Pons (tissue), 1 donor: Measurements from ENCODE around the gene CRACR2A.

ENCODE experiments used
- DNase-seq: peaks from one replicate; pipeline ENCODE4 v3.0.0-alpha.2; 2016; ENCODE audit warnings: low spot score

CRACR2A gene

DNA sequence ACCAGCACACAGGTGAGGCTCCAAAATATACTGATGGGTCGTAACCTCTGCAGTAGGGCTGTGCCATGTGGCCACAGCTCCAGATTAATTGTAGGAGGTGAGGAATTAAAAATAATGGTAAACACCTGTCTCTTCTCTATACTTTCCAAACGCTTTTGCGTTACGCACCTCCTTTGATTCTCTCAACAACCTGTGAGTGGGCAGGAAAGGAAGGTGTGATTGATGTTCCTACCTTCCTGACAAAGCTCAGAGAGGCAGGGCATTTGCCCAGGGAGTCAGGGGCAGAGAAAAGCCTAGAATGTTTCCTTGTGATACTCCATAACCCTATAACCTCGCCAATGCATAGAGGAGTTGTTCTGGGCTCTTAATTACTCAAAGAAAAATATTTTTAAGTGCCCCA, 137.0 kb downstream of the CRACR2A start:
- DNase-seq = no peak

DNA sequence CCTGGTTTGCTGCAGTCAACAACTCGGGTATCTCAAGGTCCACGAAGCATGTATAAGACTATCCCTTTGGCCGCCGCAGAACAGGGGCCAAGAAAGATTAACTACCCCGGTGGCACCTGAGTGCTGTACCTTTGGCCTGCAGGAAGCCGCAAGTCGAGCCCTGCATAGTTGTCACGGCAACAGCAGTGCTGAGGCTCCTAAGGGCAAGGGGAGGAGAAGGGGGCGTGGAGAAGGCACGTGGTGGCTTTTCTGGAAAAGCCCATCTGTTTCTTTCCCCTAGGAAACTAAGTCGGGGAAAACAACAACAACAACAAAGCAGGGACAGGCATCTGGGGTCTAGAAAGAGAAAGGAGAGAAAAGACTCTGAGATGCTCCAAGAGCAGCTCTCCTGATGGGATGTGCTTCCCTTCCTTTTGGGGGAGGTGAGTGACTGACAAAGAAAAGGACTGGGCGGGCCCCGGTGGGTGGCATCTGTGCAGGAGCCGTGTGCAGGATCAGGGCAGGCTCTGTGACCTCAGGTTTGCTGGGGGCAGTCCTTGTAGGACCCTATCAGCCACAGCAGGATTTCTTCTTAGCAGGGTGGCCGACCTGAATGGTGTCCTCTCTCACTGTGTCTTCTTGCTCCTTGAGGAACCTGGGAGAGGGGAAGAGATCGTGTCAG, 138.0 kb downstream of the CRACR2A start:
- no peak for DNase-seq

DNA sequence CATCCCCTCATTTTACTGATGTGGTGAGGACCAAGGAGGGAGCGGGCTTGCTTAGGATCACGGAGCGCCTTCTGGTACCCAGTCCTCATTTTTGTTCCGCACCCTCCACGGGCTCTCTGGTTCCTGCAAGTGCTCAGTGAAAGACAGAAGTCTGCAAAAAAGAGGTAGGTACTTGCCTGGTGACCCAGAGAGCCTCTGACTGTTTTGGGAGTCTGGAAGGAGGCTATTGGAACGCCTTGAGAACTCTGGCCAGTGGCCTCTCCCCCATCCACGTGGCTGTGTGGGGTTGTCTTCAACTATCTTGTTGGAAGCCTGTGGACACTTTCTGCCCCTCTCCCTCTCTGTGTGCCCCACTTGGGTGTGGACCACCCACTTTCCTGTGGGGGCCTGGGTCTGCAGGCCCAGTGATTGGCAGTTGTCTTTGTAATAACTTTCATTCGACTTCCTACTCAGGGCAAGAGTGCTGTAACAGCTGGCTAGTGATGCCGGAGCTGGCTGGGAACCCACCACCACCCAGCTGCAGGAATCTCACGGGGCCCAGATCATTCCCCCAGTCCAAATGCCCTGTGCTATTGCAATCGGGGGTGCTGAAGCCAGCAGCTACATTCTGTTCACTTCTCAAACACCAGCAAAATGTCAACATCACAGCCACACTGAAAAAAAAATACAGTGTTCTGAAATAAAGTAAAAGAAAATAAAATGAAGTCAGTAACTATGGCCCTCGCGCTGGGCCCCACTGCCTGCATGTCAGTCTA, 139.1 kb downstream of the CRACR2A start:
- DNase-seq = no peak

DNA sequence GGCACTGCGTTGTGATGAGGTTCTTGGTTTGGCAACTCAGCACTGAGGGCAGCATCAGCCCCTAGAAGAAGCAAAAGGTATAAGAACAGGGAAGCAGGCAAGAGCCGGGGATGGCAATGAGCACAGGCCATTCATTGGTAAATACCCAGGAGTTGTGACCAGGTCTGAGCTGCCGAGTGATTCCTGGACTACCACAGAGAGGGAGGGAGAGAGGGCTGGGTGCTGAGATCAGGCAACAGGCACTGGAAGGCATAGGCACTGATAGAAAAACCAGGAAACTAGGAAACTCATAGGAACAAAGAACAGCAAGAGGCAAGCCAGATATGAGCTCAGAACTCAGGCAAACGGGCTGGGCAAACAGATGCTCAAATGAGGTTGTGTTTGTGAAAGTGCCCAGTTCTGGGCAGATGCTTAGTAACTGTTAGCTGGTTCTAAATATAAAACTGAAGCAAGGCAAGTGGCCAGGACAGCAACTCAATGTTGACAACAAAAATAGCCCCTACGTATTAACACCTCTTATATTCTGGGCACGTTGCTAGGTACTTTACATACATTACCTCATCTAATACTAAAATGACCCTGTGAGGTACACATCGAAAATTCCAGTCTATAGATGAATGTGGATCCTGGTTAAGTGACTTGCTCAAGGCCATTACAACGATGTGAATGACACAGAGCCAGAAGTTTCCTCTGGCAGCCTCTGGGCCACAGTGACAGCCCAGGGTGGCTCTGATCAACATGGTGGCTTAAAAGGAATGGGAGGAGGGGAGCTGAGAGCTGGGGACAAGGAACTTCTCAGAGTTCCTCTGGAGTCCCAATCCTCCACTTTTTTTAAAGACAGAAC, 140.8 kb downstream of the CRACR2A start:
- peak; percentile 21 for DNase-seq

DNA sequence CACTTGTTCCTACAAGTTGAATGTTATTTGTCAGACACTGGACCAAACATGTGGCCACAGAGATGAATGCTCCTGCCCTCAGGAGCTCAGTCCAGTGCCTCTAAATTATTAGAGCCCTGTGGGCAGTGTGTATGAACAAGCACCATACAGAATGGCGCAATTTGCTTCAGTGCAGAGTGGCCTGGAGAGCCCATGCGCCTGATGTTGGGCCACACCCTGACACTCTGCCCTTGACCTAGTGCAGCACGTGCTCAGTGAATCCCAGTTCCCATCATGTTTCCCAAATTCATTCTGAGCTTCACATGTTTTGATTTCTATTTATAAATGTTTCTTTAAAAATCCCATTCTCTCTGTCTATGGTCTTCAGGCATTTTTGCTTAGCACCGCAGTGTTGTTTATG, 145.1 kb downstream of the CRACR2A start:
- no peak for DNase-seq

DNA sequence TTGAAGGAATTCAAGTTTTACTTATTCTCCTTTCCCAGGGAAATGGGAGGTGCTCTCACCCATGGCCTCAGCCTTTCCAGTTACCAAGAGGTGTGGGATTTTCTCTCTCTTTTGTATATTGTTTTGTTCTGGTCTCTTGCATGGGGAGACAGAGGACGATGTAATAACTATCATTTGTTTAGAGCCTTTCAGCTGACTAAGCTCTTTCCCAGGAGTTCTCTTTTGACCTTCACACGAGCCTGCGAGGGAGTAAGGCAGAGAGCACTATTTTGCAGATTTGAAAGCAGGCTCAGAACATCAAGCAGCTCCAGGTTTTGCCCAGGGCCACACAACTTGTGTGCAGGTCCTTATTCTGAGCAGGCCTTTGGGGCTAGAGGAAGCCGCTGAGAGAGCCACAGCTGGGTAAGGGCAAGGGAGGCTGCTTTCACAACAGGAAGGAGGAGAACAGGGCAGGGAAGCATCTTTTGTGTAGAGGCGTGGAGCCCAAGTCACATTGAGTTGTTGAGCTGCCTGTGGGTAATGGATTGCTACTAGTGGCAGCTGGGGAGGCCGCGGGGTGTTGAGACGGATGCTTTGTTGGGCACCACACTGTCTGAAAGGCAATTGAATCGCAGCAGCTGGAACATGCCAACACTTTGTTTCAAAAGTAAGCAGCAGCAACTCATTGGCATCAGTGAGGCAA, 145.7 kb downstream of the CRACR2A start:
- no peak for DNase-seq

DNA sequence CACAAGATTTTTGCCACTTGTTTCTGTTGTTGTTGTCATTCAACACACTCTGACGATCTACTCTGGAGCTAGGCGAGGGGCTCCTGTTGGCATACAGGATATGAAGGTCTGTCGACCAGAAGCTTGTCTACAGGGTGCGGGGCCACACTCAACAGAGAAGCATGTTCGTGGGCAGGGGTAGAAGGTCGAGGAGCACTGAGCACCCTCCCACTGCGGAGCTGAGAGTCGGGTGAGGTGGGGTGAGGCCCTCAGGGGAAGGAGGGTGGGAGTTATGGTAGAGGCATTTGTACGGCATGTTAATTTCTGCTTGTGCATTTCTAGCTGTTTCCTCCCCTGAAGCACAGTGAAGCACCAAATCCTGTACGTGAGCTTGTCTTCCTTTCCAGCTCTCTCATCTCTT, 146.8 kb downstream of the CRACR2A start:
- DNase-seq = no peak

DNA sequence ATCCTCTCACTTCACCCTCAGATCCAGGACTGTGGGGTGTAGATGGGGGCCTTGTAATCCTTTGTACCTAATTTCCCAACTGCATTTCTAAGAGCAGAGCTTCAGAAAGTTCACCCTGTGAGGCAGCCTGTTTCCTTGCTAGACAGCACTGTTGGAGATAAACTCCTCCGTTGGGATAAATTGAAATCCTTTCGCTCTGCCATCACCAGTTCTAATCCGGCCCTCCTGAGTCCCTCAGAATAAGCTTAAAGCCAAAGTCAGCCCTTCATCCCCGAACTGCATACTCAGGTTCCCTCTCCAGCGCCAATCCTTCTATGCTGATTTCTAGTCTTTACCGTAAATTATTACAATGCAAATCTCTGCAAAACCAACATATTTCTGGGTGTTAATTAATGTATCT, 147.2 kb downstream of the CRACR2A start:
- no peak for DNase-seq

DNA sequence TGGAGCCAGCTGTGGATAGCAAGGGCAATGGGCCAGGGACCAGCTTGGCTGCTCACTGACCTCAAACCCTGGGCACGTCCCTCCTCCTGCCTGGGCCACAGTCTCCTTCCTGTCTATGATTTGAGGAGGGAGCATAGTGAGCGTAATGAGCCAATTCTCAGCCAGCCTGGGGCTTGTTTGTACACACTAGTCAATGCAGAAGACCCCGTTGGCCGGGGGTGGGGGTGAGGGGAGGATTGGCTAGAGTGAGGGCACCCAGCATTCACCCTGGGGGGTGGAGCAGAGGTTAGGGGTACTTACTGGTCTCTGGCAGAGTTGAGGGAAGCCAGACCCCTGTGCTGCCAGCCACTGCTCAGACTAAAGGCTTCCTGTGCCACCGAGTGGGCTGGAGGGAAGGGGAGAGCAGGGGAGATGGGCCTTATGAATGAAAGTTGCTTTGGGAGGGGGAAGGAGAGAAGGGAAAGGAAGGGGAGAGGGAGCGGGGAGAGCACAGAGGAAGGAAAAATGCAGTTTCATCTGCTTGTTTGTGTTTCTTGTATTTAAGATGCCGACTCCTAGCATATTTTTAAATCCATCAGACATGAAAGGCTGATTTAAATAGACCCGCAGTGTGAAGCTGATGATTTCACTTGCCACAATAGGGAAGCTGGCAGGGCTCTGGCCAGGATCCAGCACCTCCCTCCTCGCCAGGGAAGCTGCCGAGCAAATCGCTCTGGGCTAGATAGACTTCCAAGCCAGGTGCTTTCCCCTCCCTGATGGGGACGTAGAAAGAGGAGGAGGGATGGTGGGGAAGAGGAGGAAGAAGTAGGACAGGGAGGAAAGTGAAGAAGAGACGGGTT, 147.9 kb downstream of the CRACR2A start:
- DNase-seq = peak; percentile 37

DNA sequence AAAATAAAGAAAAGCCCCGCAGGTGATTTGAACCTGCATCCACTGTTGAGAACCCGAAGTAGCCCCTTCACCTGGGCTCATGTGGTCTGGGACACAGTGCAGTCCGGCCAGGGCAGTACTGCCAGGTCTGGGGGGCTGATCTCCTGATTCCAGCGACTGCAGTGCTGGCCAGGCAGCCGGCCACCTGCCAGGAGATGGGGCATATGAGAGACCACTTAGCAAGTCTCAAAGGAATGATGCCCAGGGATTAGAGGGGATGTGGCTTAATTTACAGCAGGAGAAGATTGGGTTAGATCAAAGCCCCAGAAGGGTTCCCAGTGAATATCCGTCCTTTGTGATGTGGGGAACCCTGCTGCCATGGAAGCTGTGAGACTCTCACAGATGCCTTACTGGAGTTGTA, 148.6 kb downstream of the CRACR2A start:
- DNase-seq = no peak

DNA sequence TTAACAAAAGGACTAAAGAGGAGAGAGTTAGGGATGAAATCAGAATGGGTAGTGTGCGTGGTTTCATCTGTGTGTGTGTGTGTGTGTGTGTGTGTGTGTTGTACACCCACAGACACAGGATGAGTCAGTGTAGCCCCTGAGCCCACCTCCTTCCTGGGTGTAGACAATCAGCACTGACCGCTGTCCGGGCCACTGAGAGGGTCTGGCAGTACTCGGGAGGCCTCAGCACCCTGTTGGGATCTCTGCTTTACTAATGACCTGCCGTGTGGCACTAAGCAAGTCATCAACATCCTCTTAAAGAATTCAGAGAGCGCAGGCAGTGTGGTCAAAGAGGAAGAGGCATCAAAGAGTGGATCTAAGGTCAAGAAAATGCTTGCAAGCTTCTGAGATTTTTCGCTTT, 149.3 kb downstream of the CRACR2A start:
- no peak for DNase-seq

DNA sequence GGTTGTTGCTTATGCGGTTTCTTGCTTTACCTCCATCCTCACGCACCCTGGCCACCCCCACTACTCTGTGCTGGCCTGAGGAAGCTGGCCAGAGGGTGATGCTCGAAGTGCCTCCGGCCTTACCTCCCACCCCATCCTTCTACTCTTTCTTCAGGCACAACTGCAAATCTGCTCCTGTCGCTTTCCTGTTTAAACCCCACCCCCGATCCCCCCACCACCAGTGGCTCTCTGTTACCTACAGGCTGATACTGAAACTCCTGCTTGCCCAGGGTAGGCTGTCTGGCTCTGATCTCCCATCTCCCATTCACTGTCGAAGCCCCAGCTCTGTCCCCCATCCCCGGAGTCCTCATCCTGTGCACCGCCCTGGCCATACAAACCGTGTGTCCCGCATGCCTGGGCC, 150.4 kb downstream of the CRACR2A start:
- DNase-seq = no peak

DNA sequence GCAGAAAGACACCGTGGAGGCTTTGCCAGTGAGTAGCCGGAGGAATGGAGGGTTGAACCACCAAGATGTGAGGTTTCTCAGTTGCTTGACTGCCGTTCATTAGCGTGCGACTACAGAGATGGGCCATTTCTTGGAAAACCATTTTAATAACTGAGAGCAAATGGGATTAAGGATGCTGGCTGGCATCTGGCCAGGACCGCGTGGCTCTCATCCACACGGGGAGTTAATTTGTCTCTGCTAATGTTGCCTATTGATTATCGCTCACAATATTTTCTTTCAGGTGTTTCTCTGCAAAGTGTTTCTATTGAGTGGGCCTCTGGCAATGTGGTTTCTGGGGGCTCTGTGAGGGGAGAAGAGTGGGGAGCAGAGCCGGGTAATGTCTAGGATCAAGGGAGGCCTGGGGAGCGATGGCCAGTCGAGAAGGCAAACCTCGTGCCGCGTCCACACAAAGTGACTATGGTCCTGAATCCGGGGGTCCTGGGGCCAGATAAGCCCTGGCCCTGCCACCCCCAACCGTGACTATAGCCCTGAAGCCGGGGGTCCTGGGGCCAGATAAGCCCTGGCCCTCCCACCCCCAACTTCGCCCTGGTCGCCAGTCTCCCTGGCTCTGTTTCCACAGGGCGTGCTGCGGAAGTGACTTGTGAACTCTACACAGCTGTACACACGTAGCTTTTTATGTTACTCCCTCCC, 151.3 kb downstream of the CRACR2A start:
- no peak for DNase-seq

DNA sequence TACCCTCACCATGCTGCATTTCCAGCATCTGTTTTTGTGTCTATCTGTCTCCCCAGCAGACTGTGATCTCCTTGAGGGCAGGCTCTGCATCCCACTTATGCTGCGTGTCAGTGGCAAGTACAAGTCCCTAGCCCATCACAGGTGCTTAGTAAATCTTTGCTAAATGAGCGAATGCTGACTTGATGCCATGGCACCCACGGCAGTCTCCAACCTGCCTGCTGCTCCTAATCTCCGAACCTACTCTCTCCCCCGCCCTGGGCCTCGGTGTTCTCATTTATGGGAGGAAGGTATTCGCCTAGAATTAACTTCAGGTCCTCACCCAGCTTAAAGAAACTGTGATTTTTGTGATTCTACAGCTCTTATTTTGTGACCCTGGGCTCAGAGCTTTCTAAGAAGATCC, 152.0 kb downstream of the CRACR2A start:
- DNase-seq = no peak

DNA sequence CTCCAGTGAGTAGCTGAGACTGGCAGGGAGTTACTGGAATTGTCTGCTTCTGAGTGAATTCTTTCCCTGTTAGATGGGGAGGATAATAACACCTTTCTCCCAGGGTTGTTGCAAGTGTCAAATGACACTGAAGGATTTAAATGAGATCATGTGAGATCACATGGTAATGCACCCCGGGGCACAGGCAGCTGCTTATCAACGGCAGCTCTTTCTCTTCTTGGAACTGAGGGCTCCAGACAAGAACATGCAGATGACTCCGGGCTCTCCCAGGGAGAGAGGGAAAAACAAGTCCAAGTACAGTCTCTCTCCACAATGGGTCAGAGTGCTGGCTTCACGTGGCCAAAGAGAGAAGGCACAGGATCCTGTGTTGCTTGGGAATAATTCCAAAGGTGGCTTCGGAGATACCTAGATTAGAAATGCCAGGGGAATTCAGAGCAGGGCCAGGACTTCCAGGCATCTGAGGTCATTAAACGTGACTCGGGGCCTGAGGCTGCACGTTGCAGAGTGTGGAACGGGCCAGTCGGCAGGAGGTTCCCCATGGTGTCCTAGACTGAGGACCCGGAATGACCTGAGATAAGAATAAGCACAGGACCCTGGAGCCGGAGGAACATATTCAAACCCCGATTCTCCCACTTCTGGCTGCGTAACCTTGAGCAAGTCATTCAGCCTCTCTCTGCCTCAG, 152.7 kb downstream of the CRACR2A start:
- DNase-seq = no peak

DNA sequence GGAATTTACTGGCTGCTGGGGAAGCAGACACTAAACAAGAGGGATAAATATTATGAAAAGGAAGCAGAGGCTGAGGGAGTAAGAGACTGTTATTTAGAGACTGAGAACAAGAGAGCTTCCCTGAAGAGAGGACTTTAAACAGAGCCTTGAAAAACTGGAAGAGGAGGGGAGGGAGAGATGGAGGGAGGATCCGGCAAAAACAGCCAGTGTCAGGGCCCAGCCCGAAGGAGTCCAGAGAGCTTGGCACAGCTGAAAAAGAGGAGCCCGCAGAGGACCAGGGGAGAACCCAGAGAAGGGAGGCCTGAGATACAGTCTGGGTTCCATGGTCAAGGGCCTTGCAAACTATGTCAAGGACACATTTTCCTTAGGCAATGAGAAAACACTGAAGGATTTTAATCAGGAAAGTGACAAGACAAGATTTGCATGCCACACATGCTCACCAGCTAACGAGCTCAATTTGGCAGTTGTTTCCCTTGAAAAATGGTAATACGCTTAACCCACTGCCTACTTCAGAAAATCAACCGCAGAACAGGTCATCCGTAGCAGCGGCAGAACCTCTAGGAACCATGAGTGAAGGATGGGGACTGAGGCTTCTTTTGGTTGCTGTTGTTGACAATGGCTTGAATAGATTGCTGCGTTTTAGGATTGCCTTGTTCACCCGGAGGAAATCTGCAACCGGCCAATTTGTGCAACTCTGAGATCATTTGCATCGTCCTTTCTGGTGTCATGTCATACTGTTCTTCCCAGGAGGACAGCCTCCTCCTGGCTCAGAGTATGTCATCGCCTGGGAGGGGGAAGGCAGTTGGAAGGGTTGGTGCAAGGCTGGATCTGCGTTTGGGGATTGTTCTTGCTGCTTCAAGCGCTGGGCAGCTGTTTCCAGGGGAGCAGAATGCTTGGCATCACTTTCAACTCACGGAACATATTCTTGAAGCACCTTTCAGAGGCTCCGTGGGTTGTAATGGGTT, 153.7 kb downstream of the CRACR2A start:
- DNase-seq = no peak

DNA sequence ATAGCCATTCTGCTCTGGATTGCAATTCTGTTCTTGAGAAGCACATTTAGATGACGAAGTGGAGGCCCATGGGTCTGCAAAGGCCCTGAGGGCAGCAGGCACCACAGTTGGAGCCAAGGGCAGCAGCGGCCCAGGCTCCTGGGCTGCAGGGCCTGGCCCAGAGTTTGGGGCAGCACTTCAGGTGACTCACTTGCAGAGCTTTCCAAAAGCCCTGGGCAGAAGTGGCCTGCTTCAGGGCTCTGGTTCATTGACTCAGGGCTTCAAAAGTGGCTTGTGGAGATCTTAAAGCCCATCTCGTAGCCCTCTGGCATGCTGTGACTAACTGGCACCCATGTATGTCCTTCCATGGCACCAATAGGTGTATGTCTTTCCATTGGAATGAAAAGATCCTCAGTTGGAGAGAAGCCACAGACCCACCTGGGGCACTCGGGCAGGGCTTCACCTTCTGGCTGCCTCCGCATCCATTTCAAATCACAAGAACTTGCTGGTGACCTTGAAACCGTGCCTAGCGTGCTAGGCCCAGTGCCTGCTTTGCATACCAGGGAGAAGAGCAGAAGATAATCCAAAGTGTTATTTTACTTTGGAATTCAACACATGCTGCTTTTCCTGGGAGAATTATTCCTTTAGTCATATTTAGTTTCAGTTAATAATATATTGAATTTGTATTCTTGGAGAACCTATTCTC, 155.2 kb downstream of the CRACR2A start:
- no peak for DNase-seq

DNA sequence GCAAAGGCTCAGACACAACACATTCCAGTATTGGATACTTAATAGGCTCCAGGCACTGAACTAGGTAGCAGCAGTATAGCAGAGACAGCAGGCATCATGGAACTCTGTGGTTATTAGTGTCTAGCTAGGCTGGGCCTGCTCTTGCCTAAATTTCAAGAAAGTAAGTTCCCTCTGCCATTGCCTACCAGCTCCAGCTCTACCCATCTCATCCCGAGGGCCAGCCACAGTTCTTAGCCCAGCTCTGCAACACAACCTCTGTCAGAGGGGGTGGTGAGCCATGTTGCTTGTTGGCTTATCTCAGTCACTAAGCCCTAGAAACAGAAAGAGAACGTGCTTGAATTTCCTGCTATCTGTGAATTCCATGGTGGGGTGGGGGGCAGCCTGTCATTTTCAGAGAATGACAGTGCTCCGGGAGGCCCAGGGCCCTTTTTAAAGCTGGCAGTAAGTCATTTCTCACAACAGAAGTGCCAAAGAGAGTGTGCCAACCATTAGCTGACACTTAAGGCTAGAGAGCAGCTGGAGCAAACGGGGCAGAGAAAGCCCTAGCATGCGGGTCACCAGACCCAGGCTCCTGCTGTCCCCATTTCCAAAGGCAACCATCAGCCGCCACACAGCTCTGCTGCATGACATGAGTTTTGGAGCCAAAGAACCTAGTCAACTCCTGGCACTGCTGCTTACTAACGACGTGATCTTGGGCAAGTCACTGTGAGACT, 156.1 kb downstream of the CRACR2A start:
- DNase-seq = no peak
